ENCODE measurements around the gene BIRC5. TPM values are rescaled to one million over a fixed set of nuclear protein-coding genes. Genes with fewer than 3 reads are reported as not detected.

Gene BIRC5
- polyA plus RNA-seq, 4 donors: 2.2 to 40.6 (median 8.5) TPM

GRCh38 chr17:78224231-78225087 lies 10.4 kb downstream of the BIRC5 start:
- 89 to 95% (median 94%) methylated on average over 27 of the region's 27 CpGs for WGBS, 3 donors
- DNase-seq (no peak), FAIRE-seq (no peak)
- no peak overlapping the region for H3K4me3 ChIP-seq (ENCODE audit: low read depth in 1 of 3, low read length in 3 of 3)
- H3K27ac ChIP-seq (ENCODE audit: low read depth in 1 of 3, low read length in 2 of 3): no peak overlapping the region
- H3K27me3 ChIP-seq (ENCODE audit: control insufficient read depth in 3 of 3, insufficient read depth in 3 of 3, low read length in 3 of 3): peaks cover 0 to 5% (median 0%) of the 10 kb centered on the region in 3 donors
- no peaks in the 10 kb centered on the region for H3K9me3 ChIP-seq (ENCODE audit: control insufficient read depth in 2 of 2, insufficient read depth in 1 of 2, low read depth in 1 of 2, low read length in 1 of 2)
- H3K4me1 ChIP-seq (ENCODE audit: control insufficient read depth in 3 of 3, insufficient read depth in 2 of 3, low read depth in 1 of 3, low read length in 2 of 3): no peaks in the 10 kb centered on the region
- H3K36me3 ChIP-seq (ENCODE audit: control insufficient read depth in 3 of 3, insufficient read depth in 2 of 3, low read depth in 1 of 3, low read length in 3 of 3): peaks cover 0 to 38% (median 0%) of the 10 kb centered on the region in 3 donors

GRCh38 chr17:78225088-78225865 lies 11.2 kb downstream of the BIRC5 start:
- FAIRE-seq (no peak), DNase-seq (no peak)
- Histone ChIP-seq H3K27me3 (ENCODE audit: control insufficient read depth in 3 of 3, insufficient read depth in 3 of 3, low read length in 3 of 3) (peaks cover 0 to 11% (median 1%) of the 10 kb centered on the region in 3 donors), H3K27ac (ENCODE audit: low read depth in 1 of 3, low read length in 2 of 3) (no peak overlapping the region), H3K4me1 (ENCODE audit: control insufficient read depth in 3 of 3, insufficient read depth in 2 of 3, low read depth in 1 of 3, low read length in 2 of 3) (no peaks in the 10 kb centered on the region), H3K36me3 (ENCODE audit: control insufficient read depth in 3 of 3, insufficient read depth in 2 of 3, low read depth in 1 of 3, low read length in 3 of 3) (peaks cover 0 to 34% (median 0%) of the 10 kb centered on the region in 3 donors), H3K4me3 (ENCODE audit: low read depth in 1 of 3, low read length in 3 of 3) (no peak overlapping the region), H3K9me3 (ENCODE audit: control insufficient read depth in 2 of 2, insufficient read depth in 1 of 2, low read depth in 1 of 2, low read length in 1 of 2) (no peaks in the 10 kb centered on the region)
- WGBS, 3 donors: 94 to 97% (median 95%) methylated on average over 16 of the region's 16 CpGs

- Histone ChIP-seq H3K36me3 (ENCODE audit: control insufficient read depth in 3 of 3, insufficient read depth in 2 of 3, low read depth in 1 of 3, low read length in 3 of 3) (peaks cover 0 to 28% (median 0%) of the 10 kb centered on the region in 3 donors), H3K9me3 (ENCODE audit: control insufficient read depth in 2 of 2, insufficient read depth in 1 of 2, low read depth in 1 of 2, low read length in 1 of 2) (no peaks in the 10 kb centered on the region), H3K27ac (ENCODE audit: low read depth in 1 of 3, low read length in 2 of 3) (no peak overlapping the region), H3K4me1 (ENCODE audit: control insufficient read depth in 3 of 3, insufficient read depth in 2 of 3, low read depth in 1 of 3, low read length in 2 of 3) (no peaks in the 10 kb centered on the region), H3K4me3 (ENCODE audit: low read depth in 1 of 3, low read length in 3 of 3) (no peak overlapping the region), H3K27me3 (ENCODE audit: control insufficient read depth in 3 of 3, insufficient read depth in 3 of 3, low read length in 3 of 3) (peaks cover 0 to 20% (median 10%) of the 10 kb centered on the region in 3 donors)
- FAIRE-seq (no peak), DNase-seq (no peak)
- 68 to 80% (median 76%) methylated on average over 12 of the region's 12 CpGs for WGBS, 3 donors
Measured at GRCh38 chr17:78226055-78226758, 12.2 kb downstream of the BIRC5 start.

GRCh38 chr17:78226759-78227454 lies 12.9 kb downstream of the BIRC5 start:
- no peak overlapping the region for H3K27ac ChIP-seq (ENCODE audit: low read depth in 1 of 3, low read length in 2 of 3)
- 19 to 53% (median 40%) methylated on average over 20 of the region's 20 CpGs for WGBS, 3 donors
- peaks cover 0 to 26% (median 14%) of the 10 kb centered on the region in 3 donors for H3K27me3 ChIP-seq (ENCODE audit: control insufficient read depth in 3 of 3, insufficient read depth in 3 of 3, low read length in 3 of 3)
- DNase-seq (peak in 1 of 2 donors; percentile 28), FAIRE-seq (no peak)
- H3K9me3 ChIP-seq (ENCODE audit: control insufficient read depth in 2 of 2, insufficient read depth in 1 of 2, low read depth in 1 of 2, low read length in 1 of 2): no peaks in the 10 kb centered on the region
- H3K4me1 ChIP-seq (ENCODE audit: control insufficient read depth in 3 of 3, insufficient read depth in 2 of 3, low read depth in 1 of 3, low read length in 2 of 3): peaks cover 0 to 4% (median 0%) of the 10 kb centered on the region in 3 donors
- no peak overlapping the region for H3K4me3 ChIP-seq (ENCODE audit: low read depth in 1 of 3, low read length in 3 of 3)
- peaks cover 0 to 23% (median 0%) of the 10 kb centered on the region in 3 donors for H3K36me3 ChIP-seq (ENCODE audit: control insufficient read depth in 3 of 3, insufficient read depth in 2 of 3, low read depth in 1 of 3, low read length in 3 of 3)

- DNase-seq: no peak
- Histone ChIP-seq H3K27me3 (ENCODE audit: control insufficient read depth in 3 of 3, insufficient read depth in 3 of 3, low read length in 3 of 3) (peaks cover 2 to 32% (median 19%) of the 10 kb centered on the region in 3 donors), H3K4me1 (ENCODE audit: control insufficient read depth in 3 of 3, insufficient read depth in 2 of 3, low read depth in 1 of 3, low read length in 2 of 3) (peaks cover 0 to 4% (median 0%) of the 10 kb centered on the region in 3 donors), H3K27ac (ENCODE audit: low read depth in 1 of 3, low read length in 2 of 3) (no peak overlapping the region), H3K36me3 (ENCODE audit: control insufficient read depth in 3 of 3, insufficient read depth in 2 of 3, low read depth in 1 of 3, low read length in 3 of 3) (peaks cover 0 to 23% (median 0%) of the 10 kb centered on the region in 3 donors), H3K4me3 (ENCODE audit: low read depth in 1 of 3, low read length in 3 of 3) (no peak overlapping the region), H3K9me3 (ENCODE audit: control insufficient read depth in 2 of 2, insufficient read depth in 1 of 2, low read depth in 1 of 2, low read length in 1 of 2) (no peaks in the 10 kb centered on the region)
- FAIRE-seq: no peak
- 71 to 89% (median 76%) methylated on average over 10 of the region's 10 CpGs for WGBS, 3 donors
Measured at GRCh38 chr17:78227455-78227916, 13.4 kb downstream of the BIRC5 start.

GRCh38 chr17:78228176-78228575 lies 14.1 kb downstream of the BIRC5 start:
- no peak for FAIRE-seq
- no peak for DNase-seq
- WGBS, 3 donors: 77 to 88% (median 82%) methylated on average over 4 of the region's 4 CpGs

GRCh38 chr17:78230252-78230962 lies 16.4 kb downstream of the BIRC5 start:
- Histone ChIP-seq H3K4me1 (ENCODE audit: control insufficient read depth in 3 of 3, insufficient read depth in 2 of 3, low read depth in 1 of 3, low read length in 2 of 3) (peaks cover 0 to 4% (median 0%) of the 10 kb centered on the region in 3 donors), H3K4me3 (ENCODE audit: low read depth in 1 of 3, low read length in 3 of 3) (no peak overlapping the region), H3K27me3 (ENCODE audit: control insufficient read depth in 3 of 3, insufficient read depth in 3 of 3, low read length in 3 of 3) (peaks cover 2 to 42% (median 24%) of the 10 kb centered on the region in 3 donors), H3K36me3 (ENCODE audit: control insufficient read depth in 3 of 3, insufficient read depth in 2 of 3, low read depth in 1 of 3, low read length in 3 of 3) (no peaks in the 10 kb centered on the region), H3K27ac (ENCODE audit: low read depth in 1 of 3, low read length in 2 of 3) (no peak overlapping the region), H3K9me3 (ENCODE audit: control insufficient read depth in 2 of 2, insufficient read depth in 1 of 2, low read depth in 1 of 2, low read length in 1 of 2) (no peaks in the 10 kb centered on the region)
- DNase-seq (no peak), FAIRE-seq (no peak)
- WGBS, 3 donors: 8 to 45% (median 16%) methylated on average over 13 of the region's 13 CpGs

More at GRCh38 chr17:78228176-78228575, 14.1 kb downstream of the BIRC5 start:
- no peak overlapping the region for H3K4me3 ChIP-seq (ENCODE audit: low read depth in 1 of 3, low read length in 3 of 3)
- H3K36me3 ChIP-seq (ENCODE audit: control insufficient read depth in 3 of 3, insufficient read depth in 2 of 3, low read depth in 1 of 3, low read length in 3 of 3): peaks cover 0 to 18% (median 0%) of the 10 kb centered on the region in 3 donors
- peaks cover 2 to 38% (median 24%) of the 10 kb centered on the region in 3 donors for H3K27me3 ChIP-seq (ENCODE audit: control insufficient read depth in 3 of 3, insufficient read depth in 3 of 3, low read length in 3 of 3)
- H3K4me1 ChIP-seq (ENCODE audit: control insufficient read depth in 3 of 3, insufficient read depth in 2 of 3, low read depth in 1 of 3, low read length in 2 of 3): peaks cover 0 to 4% (median 0%) of the 10 kb centered on the region in 3 donors
- H3K9me3 ChIP-seq (ENCODE audit: control insufficient read depth in 2 of 2, insufficient read depth in 1 of 2, low read depth in 1 of 2, low read length in 1 of 2): no peaks in the 10 kb centered on the region
- no peak overlapping the region for H3K27ac ChIP-seq (ENCODE audit: low read depth in 1 of 3, low read length in 2 of 3)

Measured in small intestine (tissue), 7 donors.